ENCODE measurements around the gene MS4A10. TPM values are rescaled to one million over a fixed set of nuclear protein-coding genes. Genes with fewer than 3 reads are reported as not detected.

MS4A10 gene
- total and polyA plus RNA-seq, 10 of the 15 experiments (the other 5 are each of a cell fraction or from before 2014, with no cell fraction given) = not detected

DNA sequence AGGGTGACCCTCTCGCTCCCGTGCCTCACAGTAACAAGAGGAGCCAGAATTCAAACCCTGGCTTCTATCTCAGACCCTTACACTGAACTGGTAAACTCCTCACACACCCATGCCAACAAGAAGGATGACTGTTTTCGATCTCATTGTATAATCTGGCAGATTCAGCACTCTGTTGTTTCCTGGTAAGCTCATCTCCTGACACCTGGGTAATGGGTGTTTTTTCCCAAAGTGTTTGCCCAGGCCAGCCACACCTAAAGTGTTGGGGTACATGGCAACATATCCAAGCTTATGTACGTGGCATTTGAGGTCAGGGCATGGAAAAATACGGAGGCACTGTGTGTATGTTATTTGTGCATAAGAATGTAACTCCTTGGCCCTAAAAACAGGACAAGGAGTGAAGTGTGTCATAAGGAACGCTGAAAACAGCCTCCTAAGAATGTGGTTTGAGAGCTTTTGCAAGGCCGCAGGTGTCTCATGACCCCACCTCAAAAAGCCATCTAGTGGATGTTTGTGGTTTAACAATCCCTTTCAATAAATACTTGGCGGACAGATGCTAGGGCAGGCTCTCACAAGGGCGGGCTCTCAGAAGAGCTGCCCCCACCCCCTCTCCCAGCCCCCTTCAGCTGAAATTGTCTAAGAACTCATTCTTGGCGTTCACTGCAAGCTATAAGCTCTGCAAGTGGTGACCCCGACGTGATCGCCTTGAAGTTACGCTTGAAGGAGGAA is 28.7 kb upstream of the MS4A10 start, which contains the start of gene MS4A15 (continued):
- TF ChIP-seq, protein P1, sequence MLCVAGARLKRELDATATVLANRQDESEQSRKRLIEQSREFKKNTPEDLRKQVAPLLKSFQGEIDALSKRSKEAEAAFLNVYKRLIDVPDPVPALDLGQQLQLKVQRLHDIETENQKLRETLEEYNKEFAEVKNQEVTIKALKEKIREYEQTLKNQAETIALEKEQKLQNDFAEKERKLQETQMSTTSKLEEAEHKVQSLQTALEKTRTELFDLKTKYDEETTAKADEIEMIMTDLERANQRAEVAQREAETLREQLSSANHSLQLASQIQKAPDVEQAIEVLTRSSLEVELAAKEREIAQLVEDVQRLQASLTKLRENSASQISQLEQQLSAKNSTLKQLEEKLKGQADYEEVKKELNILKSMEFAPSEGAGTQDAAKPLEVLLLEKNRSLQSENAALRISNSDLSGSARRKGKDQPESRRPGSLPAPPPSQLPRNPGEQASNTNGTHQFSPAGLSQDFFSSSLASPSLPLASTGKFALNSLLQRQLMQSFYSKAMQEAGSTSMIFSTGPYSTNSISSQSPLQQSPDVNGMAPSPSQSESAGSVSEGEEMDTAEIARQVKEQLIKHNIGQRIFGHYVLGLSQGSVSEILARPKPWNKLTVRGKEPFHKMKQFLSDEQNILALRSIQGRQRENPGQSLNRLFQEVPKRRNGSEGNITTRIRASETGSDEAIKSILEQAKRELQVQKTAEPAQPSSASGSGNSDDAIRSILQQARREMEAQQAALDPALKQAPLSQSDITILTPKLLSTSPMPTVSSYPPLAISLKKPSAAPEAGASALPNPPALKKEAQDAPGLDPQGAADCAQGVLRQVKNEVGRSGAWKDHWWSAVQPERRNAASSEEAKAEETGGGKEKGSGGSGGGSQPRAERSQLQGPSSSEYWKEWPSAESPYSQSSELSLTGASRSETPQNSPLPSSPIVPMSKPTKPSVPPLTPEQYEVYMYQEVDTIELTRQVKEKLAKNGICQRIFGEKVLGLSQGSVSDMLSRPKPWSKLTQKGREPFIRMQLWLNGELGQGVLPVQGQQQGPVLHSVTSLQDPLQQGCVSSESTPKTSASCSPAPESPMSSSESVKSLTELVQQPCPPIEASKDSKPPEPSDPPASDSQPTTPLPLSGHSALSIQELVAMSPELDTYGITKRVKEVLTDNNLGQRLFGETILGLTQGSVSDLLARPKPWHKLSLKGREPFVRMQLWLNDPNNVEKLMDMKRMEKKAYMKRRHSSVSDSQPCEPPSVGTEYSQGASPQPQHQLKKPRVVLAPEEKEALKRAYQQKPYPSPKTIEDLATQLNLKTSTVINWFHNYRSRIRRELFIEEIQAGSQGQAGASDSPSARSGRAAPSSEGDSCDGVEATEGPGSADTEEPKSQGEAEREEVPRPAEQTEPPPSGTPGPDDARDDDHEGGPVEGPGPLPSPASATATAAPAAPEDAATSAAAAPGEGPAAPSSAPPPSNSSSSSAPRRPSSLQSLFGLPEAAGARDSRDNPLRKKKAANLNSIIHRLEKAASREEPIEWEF (IDR thresholded peaks at IDR 0.05; ENCODE audit: insufficient replicate concordance, low read depth, low read length) = no peak
- TF ChIP-seq ZNF217 (IDR thresholded peaks at IDR 0.05) (no peak), SPI1 (IDR thresholded peaks at IDR 0.05; ENCODE audit: borderline replicate concordance, insufficient read depth, low read depth, low read length) (no peak), NR2C1 (IDR thresholded peaks at IDR 0.05) (no peak), PML (IDR thresholded peaks at IDR 0.05; ENCODE audit: low read length) (no peak), EGR1 (IDR thresholded peaks at IDR 0.05; ENCODE audit: borderline replicate concordance in 1 of 2, low read depth in 2 of 2, low read length in 2 of 2) (no peak)
- TF ChIP-seq, protein P2, sequence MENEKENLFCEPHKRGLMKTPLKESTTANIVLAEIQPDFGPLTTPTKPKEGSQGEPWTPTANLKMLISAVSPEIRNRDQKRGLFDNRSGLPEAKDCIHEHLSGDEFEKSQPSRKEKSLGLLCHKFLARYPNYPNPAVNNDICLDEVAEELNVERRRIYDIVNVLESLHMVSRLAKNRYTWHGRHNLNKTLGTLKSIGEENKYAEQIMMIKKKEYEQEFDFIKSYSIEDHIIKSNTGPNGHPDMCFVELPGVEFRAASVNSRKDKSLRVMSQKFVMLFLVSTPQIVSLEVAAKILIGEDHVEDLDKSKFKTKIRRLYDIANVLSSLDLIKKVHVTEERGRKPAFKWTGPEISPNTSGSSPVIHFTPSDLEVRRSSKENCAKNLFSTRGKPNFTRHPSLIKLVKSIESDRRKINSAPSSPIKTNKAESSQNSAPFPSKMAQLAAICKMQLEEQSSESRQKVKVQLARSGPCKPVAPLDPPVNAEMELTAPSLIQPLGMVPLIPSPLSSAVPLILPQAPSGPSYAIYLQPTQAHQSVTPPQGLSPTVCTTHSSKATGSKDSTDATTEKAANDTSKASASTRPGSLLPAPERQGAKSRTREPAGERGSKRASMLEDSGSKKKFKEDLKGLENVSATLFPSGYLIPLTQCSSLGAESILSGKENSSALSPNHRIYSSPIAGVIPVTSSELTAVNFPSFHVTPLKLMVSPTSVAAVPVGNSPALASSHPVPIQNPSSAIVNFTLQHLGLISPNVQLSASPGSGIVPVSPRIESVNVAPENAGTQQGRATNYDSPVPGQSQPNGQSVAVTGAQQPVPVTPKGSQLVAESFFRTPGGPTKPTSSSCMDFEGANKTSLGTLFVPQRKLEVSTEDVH (IDR thresholded peaks at IDR 0.05; ENCODE audit: low read depth, partially characterized antibody) = no peak
- TF ChIP-seq, protein P3, sequence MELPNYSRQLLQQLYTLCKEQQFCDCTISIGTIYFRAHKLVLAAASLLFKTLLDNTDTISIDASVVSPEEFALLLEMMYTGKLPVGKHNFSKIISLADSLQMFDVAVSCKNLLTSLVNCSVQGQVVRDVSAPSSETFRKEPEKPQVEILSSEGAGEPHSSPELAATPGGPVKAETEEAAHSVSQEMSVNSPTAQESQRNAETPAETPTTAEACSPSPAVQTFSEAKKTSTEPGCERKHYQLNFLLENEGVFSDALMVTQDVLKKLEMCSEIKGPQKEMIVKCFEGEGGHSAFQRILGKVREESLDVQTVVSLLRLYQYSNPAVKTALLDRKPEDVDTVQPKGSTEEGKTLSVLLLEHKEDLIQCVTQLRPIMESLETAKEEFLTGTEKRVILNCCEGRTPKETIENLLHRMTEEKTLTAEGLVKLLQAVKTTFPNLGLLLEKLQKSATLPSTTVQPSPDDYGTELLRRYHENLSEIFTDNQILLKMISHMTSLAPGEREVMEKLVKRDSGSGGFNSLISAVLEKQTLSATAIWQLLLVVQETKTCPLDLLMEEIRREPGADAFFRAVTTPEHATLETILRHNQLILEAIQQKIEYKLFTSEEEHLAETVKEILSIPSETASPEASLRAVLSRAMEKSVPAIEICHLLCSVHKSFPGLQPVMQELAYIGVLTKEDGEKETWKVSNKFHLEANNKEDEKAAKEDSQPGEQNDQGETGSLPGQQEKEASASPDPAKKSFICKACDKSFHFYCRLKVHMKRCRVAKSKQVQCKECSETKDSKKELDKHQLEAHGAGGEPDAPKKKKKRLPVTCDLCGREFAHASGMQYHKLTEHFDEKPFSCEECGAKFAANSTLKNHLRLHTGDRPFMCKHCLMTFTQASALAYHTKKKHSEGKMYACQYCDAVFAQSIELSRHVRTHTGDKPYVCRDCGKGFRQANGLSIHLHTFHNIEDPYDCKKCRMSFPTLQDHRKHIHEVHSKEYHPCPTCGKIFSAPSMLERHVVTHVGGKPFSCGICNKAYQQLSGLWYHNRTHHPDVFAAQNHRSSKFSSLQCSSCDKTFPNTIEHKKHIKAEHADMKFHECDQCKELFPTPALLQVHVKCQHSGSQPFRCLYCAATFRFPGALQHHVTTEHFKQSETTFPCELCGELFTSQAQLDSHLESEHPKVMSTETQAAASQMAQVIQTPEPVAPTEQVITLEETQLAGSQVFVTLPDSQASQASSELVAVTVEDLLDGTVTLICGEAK (IDR thresholded peaks at IDR 0.05; ENCODE audit: borderline replicate concordance) = no peak
- TF ChIP-seq, protein P4, sequence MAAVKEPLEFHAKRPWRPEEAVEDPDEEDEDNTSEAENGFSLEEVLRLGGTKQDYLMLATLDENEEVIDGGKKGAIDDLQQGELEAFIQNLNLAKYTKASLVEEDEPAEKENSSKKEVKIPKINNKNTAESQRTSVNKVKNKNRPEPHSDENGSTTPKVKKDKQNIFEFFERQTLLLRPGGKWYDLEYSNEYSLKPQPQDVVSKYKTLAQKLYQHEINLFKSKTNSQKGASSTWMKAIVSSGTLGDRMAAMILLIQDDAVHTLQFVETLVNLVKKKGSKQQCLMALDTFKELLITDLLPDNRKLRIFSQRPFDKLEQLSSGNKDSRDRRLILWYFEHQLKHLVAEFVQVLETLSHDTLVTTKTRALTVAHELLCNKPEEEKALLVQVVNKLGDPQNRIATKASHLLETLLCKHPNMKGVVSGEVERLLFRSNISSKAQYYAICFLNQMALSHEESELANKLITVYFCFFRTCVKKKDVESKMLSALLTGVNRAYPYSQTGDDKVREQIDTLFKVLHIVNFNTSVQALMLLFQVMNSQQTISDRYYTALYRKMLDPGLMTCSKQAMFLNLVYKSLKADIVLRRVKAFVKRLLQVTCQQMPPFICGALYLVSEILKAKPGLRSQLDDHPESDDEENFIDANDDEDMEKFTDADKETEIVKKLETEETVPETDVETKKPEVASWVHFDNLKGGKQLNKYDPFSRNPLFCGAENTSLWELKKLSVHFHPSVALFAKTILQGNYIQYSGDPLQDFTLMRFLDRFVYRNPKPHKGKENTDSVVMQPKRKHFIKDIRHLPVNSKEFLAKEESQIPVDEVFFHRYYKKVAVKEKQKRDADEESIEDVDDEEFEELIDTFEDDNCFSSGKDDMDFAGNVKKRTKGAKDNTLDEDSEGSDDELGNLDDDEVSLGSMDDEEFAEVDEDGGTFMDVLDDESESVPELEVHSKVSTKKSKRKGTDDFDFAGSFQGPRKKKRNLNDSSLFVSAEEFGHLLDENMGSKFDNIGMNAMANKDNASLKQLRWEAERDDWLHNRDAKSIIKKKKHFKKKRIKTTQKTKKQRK (IDR thresholded peaks at IDR 0.05; ENCODE audit: low read depth, low read length) = no peak
- TF ChIP-seq, protein P5, sequence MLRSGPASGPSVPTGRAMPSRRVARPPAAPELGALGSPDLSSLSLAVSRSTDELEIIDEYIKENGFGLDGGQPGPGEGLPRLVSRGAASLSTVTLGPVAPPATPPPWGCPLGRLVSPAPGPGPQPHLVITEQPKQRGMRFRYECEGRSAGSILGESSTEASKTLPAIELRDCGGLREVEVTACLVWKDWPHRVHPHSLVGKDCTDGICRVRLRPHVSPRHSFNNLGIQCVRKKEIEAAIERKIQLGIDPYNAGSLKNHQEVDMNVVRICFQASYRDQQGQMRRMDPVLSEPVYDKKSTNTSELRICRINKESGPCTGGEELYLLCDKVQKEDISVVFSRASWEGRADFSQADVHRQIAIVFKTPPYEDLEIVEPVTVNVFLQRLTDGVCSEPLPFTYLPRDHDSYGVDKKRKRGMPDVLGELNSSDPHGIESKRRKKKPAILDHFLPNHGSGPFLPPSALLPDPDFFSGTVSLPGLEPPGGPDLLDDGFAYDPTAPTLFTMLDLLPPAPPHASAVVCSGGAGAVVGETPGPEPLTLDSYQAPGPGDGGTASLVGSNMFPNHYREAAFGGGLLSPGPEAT (IDR thresholded peaks at IDR 0.05; ENCODE audit: low read depth) = no peak
